K562 (cell line): ENCODE measurements around the gene NT5C2. TPM values are rescaled to one million over a fixed set of nuclear protein-coding genes. Genes with fewer than 3 reads are reported as not detected.

Source experiments
- ATAC-seq: fragments of 200-7000 bp; cut with Tn5 transposase; 3 replicates; pipeline ENCODE4 v1.9.1; 2020; ENCODE audit warnings: moderate library complexity
- BruUV-seq: library from RNA; stranded (reverse); fragments of 400-500 nt; replicated peaks from 2 replicates; lab custom pipeline; 2021; lab: Mats Ljungman, UMichigan
- CTCF ChIA-PET: fragments of 300-600 bp; formaldehyde crosslinking; extraction: SDS; loops from one replicate; lab custom pipeline; 2021; ENCODE audit warnings: low intra/inter-chr PET ratio; lab: Yijun Ruan, JAX
- POLR2A ChIA-PET: fragments of 300-600, 350-650 bp; sonication (Branson Sonifier 250); formaldehyde crosslinking; extraction: SDS; loops from one replicate; lab custom pipeline; 2021; ENCODE audit warnings: antibody characterized with exemption, inconsistent platforms; lab: Yijun Ruan, JAX
- DNase-seq, 4 experiments: peaks; one replicate each; pipeline versions ENCODE4 v3.0.0 to v3.0.0-alpha.2; 2011 to 2018; ENCODE audit warnings: low spot score in 3 of 4, mixed read lengths in 3 of 4; ENCODE audit errors: extremely low read depth in 1 of 4
- FAIRE-seq: peaks from 2 replicates; lab custom pipeline; 2011; peaks lifted over from hg19 to GRCh38; lab: Jason Lieb, UNC
- H2AFZ ChIP-seq: 2 replicates; pipeline ENCODE4 v1.6.0; 2011; ENCODE audit warnings: low read depth, low read length, control low read depth, inconsistent platforms
- H3K27ac ChIP-seq: fragments of 200-600 bp; 3 replicates; pipeline ENCODE4 v1.8.0; 2011; ENCODE audit warnings: low read depth, mild to moderate bottlenecking, control low read depth, inconsistent platforms, low read length, moderate library complexity, mixed read lengths; ENCODE audit errors: extremely low read depth
- H3K27me3 ChIP-seq, 2 experiments: fragments of 300-600 bp in 1 of 2; 2 replicates in 1 of 2; 3 replicates in 1 of 2; pipeline versions ENCODE4 v1.6.0 to v1.8.0; 2011; ENCODE audit warnings: inconsistent platforms in 2 of 2, low read length in 2 of 2, mild to moderate bottlenecking in 1 of 2, mixed read lengths in 1 of 2, moderate library complexity in 1 of 2; ENCODE audit not compliant: control insufficient read depth in 2 of 2, insufficient read depth in 2 of 2
- H3K36me3 ChIP-seq: fragments of 300-600 bp; 3 replicates; pipeline ENCODE4 v1.8.0; 2011; ENCODE audit warnings: mild to moderate bottlenecking, low read length, inconsistent platforms; ENCODE audit not compliant: control insufficient read depth, insufficient read depth
- H3K4me1 ChIP-seq, 2 experiments: fragments of 200-600 bp in 1 of 2; replicated peaks in 1 of 2; 2 replicates in 1 of 2; 3 replicates in 1 of 2; pipeline versions ENCODE4 v1.5.1 to v1.8.0; 2011; ENCODE audit warnings: inconsistent platforms in 2 of 2, low read length in 2 of 2, mild to moderate bottlenecking in 1 of 2, mixed read lengths in 1 of 2, moderate library complexity in 1 of 2; ENCODE audit not compliant: control insufficient read depth in 2 of 2, insufficient read depth in 2 of 2
- H3K4me2 ChIP-seq: 2 replicates; pipeline ENCODE4 v1.6.1; 2011; ENCODE audit warnings: low read length, control low read depth, inconsistent platforms, mixed read lengths; ENCODE audit not compliant: insufficient read depth
- H3K4me3 ChIP-seq: fragments of 200-600 bp; sonication (generic), shearing (Covaris generic); 2 replicates; pipeline ENCODE4 v1.5.1; 2016; ENCODE audit warnings: control low read depth, inconsistent platforms
- H3K79me2 ChIP-seq: fragments of 200-600 bp; 3 replicates; pipeline ENCODE4 v1.8.0; 2011; ENCODE audit warnings: low read length, inconsistent platforms; ENCODE audit not compliant: control insufficient read depth, insufficient read depth
- H3K9ac ChIP-seq, 2 experiments: 2 replicates each; pipeline versions ENCODE4 v1.6.0 to v1.6.1; 2011; ENCODE audit warnings: low read depth in 2 of 2, low read length in 2 of 2, control low read depth in 1 of 2, inconsistent platforms in 1 of 2, mild to moderate bottlenecking in 1 of 2, mixed read lengths in 1 of 2; ENCODE audit not compliant: insufficient read depth in 1 of 2
- H3K9me1 ChIP-seq: one replicate; pipeline ENCODE4 v1.6.0; 2011; ENCODE audit warnings: inconsistent platforms, mild to moderate bottlenecking, low read length, moderate library complexity; ENCODE audit not compliant: control insufficient read depth, insufficient read depth
- H3K9me3 ChIP-seq: replicated peaks from 2 replicates; pipeline ENCODE4 v1.5.1; 2011; ENCODE audit warnings: low read depth, low read length, inconsistent platforms; ENCODE audit not compliant: control insufficient read depth, insufficient read depth
- H4K20me1 ChIP-seq: replicated peaks from 2 replicates; pipeline ENCODE4 v1.6.1; 2011; ENCODE audit warnings: low read length, inconsistent platforms, mixed read lengths; ENCODE audit not compliant: control insufficient read depth, insufficient read depth
- WGBS: fragments of 100-300 bp; shearing (Covaris generic); methylation state at CpG from one replicate; pipeline ENCODE4 v1.1.6; 2016; ENCODE audit warnings: low coverage, mixed read lengths; ENCODE audit not compliant: insufficient coverage; ENCODE audit errors: missing lambda C conversion rate; 5-methylcytosine and 5-hydroxymethylcytosine counted together
- in situ Hi-C: fragments of 300-500 bp; cut with MboI; formaldehyde crosslinking; loops from 4 replicates; pipeline ENCODE4 v1.15.0; 2018; ENCODE audit warnings: inconsistent platforms, mixed read lengths
- intact Hi-C: fragments of 100-400 bp; cut with micrococcal nuclease; formaldehyde crosslinking; loops from 2 replicates; pipeline ENCODE4 v1.14.2; 2022
- polyA plus RNA-seq, 8 experiments: library from polyadenylated mRNA; depleted of rRNA in 4 of 8; stranded (reverse) in 5 of 8; unstranded in 3 of 8; fragments of >200 nt; fragmentation: Nextera tagmentation in 2 of 8; fragmentation: Illumina TruSeq in 1 of 8; extraction: Ambion mirVana in 2 of 8; extraction: Trizol in 1 of 8; gene quantifications; 2 replicates each; pipeline versions ENCODE4 v1.2.1 to v1.2.3, GENCODE V29; 2011 to 2014; ENCODE audit warnings: inconsistent platforms in 1 of 8, missing spikeins in 1 of 8
- total RNA-seq, 7 experiments: library from RNA; depleted of rRNA in 6 of 7; stranded (reverse); fragments of >200 nt in 6 of 7; fragmentation: Illumina TruSeq in 2 of 7; extraction: Trizol in 2 of 7; gene quantifications; 2 replicates each; pipeline versions ENCODE4 v1.2.1 to v1.2.3, GENCODE V29; 2011 to 2021; ENCODE audit warnings: low replicate concordance in 1 of 7
- TF ChIP-seq, protein P1 (sequence below): fragments of 250-450 bp; sonication (Bioruptor Pico); IDR thresholded peaks from 2 replicates; pipeline ENCODE4 v1.5.0; 2021
- TF ChIP-seq, protein P2 (sequence below): sonication (generic); IDR thresholded peaks from 2 replicates; pipeline ENCODE4 v1.6.1; 2016

Gene NT5C2
- total and polyA plus RNA-seq, 9 of the 15 experiments (the other 6 are each of a cell fraction or from before 2014, with no cell fraction given) = 11.3 to 45.2 (median 27.7) TPM

DNA sequence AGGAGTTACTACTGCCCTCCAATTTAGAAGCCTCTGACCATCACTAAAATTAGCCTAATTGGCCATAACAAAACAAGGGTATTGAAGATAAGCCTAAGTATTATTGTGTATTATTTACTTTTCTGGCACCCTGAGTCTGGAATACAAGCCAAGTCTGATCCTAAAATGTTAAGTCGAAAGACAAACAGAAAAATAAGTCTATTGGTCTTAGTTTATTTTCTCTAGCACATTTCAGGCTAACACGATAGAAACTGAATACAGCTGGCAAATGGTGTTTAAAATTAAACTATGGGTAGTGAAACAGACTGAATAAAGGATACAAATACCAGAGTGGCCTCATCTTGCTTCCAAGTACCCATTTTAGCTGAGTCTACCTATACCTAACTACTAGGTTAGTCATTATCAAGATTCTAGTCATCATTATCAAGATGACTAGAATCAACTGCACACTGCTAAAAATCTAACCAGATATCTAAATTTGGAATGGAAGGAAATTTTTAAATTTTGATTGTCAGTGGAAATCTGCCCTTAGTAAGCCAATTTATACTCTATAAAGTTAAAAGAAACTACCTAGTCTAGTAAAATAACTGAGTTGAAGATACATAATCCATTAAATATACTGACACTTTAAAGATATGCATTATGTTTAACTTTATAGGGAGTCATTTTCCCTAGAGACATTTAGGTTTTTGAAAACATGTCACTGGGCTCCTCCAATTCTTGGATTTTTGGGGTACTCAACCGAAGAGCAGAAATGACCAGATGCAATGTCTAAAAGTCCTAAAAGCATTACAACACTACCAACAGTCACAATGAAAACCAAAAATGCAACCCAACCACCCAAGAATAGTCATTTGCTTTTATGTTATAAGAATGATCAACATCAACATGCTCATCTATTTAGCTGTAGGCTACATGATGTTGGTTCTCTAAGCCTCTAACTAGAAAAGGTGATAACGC lies 80.9 kb downstream of the NT5C2 start:
- Histone ChIP-seq H3K79me2 (no peaks in the 10 kb centered on the region), H3K4me3 (no peak overlapping the region), H3K4me2 (no peak overlapping the region), H3K36me3 (no peaks in the 10 kb centered on the region), H3K9me3 (no peaks in the 10 kb centered on the region), H3K27ac (no peak overlapping the region), H4K20me1 (no peaks in the 10 kb centered on the region), H3K9ac (no peak overlapping the region), H3K4me1 (no peaks in the 10 kb centered on the region), H3K27me3 (no peaks in the 10 kb centered on the region), H3K9me1 (no peaks in the 10 kb centered on the region), H2AFZ (no peak overlapping the region)
- ChIA-PET CTCF (no interaction called here), POLR2A (no interaction called here)
- no TSS peak for BruUV-seq
- no peak for ATAC-seq
- intact Hi-C loops = no loop called here
- TF ChIP-seq, protein P1, sequence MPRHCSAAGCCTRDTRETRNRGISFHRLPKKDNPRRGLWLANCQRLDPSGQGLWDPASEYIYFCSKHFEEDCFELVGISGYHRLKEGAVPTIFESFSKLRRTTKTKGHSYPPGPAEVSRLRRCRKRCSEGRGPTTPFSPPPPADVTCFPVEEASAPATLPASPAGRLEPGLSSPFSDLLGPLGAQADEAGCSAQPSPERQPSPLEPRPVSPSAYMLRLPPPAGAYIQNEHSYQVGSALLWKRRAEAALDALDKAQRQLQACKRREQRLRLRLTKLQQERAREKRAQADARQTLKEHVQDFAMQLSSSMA (CRISPR knock-in tag) = no peak
- TF ChIP-seq, protein P2, sequence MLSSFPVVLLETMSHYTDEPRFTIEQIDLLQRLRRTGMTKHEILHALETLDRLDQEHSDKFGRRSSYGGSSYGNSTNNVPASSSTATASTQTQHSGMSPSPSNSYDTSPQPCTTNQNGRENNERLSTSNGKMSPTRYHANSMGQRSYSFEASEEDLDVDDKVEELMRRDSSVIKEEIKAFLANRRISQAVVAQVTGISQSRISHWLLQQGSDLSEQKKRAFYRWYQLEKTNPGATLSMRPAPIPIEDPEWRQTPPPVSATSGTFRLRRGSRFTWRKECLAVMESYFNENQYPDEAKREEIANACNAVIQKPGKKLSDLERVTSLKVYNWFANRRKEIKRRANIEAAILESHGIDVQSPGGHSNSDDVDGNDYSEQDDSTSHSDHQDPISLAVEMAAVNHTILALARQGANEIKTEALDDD = peak; percentile 49; the same call in 1 of the 2 replicates
- WGBS = 91% methylated on average over 4 of the region's 4 CpGs
- in situ Hi-C loops = no loop called here
- FAIRE-seq = no peak
- no peak for DNase-seq
